Astrocyte (in vitro differentiated cells and primary cell): ENCODE measurements around the gene MAVS. TPM values are rescaled to one million over a fixed set of nuclear protein-coding genes. Genes with fewer than 3 reads are reported as not detected.

Source experiments
- DNase-seq: peaks from one replicate; pipeline ENCODE4 v3.0.0-alpha.2; 2010; ENCODE audit warnings: low read depth
- FAIRE-seq: peaks from 2 replicates; lab custom pipeline; 2011; peaks lifted over from hg19 to GRCh38; lab: Jason Lieb, UNC
- H2AFZ ChIP-seq: 2 replicates; pipeline ENCODE4 v1.6.0; 2012; ENCODE audit warnings: low read depth, low read length, inconsistent platforms
- H3K27ac ChIP-seq: 2 replicates; pipeline ENCODE4 v1.5.1; 2011; ENCODE audit warnings: low read depth, low read length, inconsistent platforms
- H3K27me3 ChIP-seq: 2 replicates; pipeline ENCODE4 v1.6.0; 2011; ENCODE audit warnings: low read length, inconsistent platforms; ENCODE audit not compliant: insufficient read depth
- H3K36me3 ChIP-seq: 2 replicates; pipeline ENCODE4 v1.5.1; 2011; ENCODE audit warnings: low read length, inconsistent platforms; ENCODE audit not compliant: insufficient read depth
- H3K4me1 ChIP-seq: 2 replicates; pipeline ENCODE4 v1.5.1; 2011; ENCODE audit warnings: low read length, inconsistent platforms; ENCODE audit not compliant: insufficient read depth
- H3K4me2 ChIP-seq: 2 replicates; pipeline ENCODE4 v1.6.0; 2012; ENCODE audit warnings: low read length, inconsistent platforms
- H3K4me3 ChIP-seq: 2 replicates; pipeline ENCODE4 v1.5.1; 2011; ENCODE audit warnings: low read depth, mild to moderate bottlenecking, low read length, inconsistent platforms; ENCODE audit not compliant: insufficient read depth
- H3K79me2 ChIP-seq: 2 replicates; pipeline ENCODE4 v1.6.0; 2012; ENCODE audit warnings: mild to moderate bottlenecking, low read length, inconsistent platforms; ENCODE audit not compliant: insufficient read depth
- H3K9ac ChIP-seq: 2 replicates; pipeline ENCODE4 v1.6.0; 2012; ENCODE audit warnings: mild to moderate bottlenecking, low read length, inconsistent platforms
- H3K9me3 ChIP-seq: 2 replicates; pipeline ENCODE4 v1.5.1; 2012; ENCODE audit warnings: low read depth, mild to moderate bottlenecking, low read length, inconsistent platforms; ENCODE audit not compliant: insufficient read depth
- H4K20me1 ChIP-seq: 2 replicates; pipeline ENCODE4 v1.6.0; 2012; ENCODE audit warnings: low read length, inconsistent platforms; ENCODE audit not compliant: insufficient read depth
- H3K27ac Mint-ChIP-seq: one replicate; pipeline ENCODE4 v1.8.0; 2021; ENCODE audit warnings: mild to moderate bottlenecking, mixed read lengths; ENCODE audit not compliant: unreplicated experiment
- H3K27me3 Mint-ChIP-seq: one replicate; pipeline ENCODE4 v1.8.0; 2021; ENCODE audit warnings: low read depth, mixed read lengths; ENCODE audit not compliant: unreplicated experiment
- H3K36me3 Mint-ChIP-seq: one replicate; pipeline ENCODE4 v1.8.0; 2021; ENCODE audit warnings: low read depth, mixed read lengths; ENCODE audit not compliant: unreplicated experiment
- H3K4me1 Mint-ChIP-seq: one replicate; pipeline ENCODE4 v1.8.0; 2021; ENCODE audit warnings: low read depth, mixed read lengths; ENCODE audit not compliant: unreplicated experiment
- H3K4me3 Mint-ChIP-seq: one replicate; pipeline ENCODE4 v1.8.0; 2021; ENCODE audit warnings: mild to moderate bottlenecking, moderate library complexity, mixed read lengths; ENCODE audit not compliant: unreplicated experiment
- H3K9me3 Mint-ChIP-seq: one replicate; pipeline ENCODE4 v1.8.0; 2021; ENCODE audit warnings: mild to moderate bottlenecking, mixed read lengths; ENCODE audit not compliant: unreplicated experiment
- EZH2 ChIP-seq: IDR thresholded peaks from 2 replicates; pipeline ENCODE4 v1.6.1; 2012; ENCODE audit warnings: mild to moderate bottlenecking, low read length, inconsistent platforms; ENCODE audit not compliant: insufficient read depth
- total RNA-seq: library from RNA; stranded (reverse); gene quantifications from 2 replicates; pipeline ENCODE4 v1.2.1, GENCODE V29; 2021
- TF ChIP-seq, protein P1 (sequence below): IDR thresholded peaks from 2 replicates; pipeline ENCODE4 v1.5.1; 2011; ENCODE audit warnings: low read depth, mild to moderate bottlenecking, inconsistent platforms, low read length, moderate library complexity; ENCODE audit not compliant: insufficient read depth

The MAVS gene
- total RNA-seq, 1 donor from 2014 or later: 42.1 TPM

DNA sequence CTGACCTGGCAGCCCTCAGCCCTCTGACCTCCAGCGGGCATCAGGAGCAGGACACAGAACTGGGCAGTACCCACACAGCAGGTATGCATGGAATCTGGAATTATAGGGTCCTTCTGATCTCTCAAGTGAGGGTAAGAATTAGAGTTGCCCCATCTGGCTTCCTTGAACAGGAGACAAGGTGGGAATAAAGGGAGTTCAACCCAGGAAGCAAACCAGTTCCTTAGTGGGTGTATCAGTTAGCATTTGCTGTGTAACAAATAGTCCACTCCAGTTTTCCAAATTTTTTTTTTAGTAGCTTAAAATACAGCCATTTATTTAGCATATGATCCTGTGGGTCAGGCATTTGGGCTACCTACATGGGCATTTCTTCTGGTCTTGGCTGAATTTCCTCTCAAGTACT lies 15.7 kb downstream of the MAVS start:
- no peak overlapping the region for H3K9ac ChIP-seq
- DNase-seq (no peak), FAIRE-seq (no peak)
- peaks cover 33% of the 10 kb centered on the region for H3K36me3 Mint-ChIP-seq
- no peaks in the 10 kb centered on the region for H3K27me3 Mint-ChIP-seq
- no peak overlapping the region for H3K27ac Mint-ChIP-seq
- H4K20me1 ChIP-seq: peaks cover 34% of the 10 kb centered on the region
- no peaks in the 10 kb centered on the region for H3K4me1 ChIP-seq
- H3K4me1 Mint-ChIP-seq: no peaks in the 10 kb centered on the region
- no peak overlapping the region for H3K27ac ChIP-seq
- H3K36me3 ChIP-seq: peaks cover 32% of the 10 kb centered on the region
- H2AFZ ChIP-seq: no peak overlapping the region
- peaks cover 5% of the 10 kb centered on the region for H3K9me3 ChIP-seq
- H3K4me2 ChIP-seq: no peak overlapping the region
- H3K9me3 Mint-ChIP-seq: no peaks in the 10 kb centered on the region
- no peak overlapping the region for H3K4me3 Mint-ChIP-seq
- no peak overlapping the region for H3K4me3 ChIP-seq
- H3K27me3 ChIP-seq: no peaks in the 10 kb centered on the region
- no peaks in the 10 kb centered on the region for H3K79me2 ChIP-seq
- TF ChIP-seq, protein P1, sequence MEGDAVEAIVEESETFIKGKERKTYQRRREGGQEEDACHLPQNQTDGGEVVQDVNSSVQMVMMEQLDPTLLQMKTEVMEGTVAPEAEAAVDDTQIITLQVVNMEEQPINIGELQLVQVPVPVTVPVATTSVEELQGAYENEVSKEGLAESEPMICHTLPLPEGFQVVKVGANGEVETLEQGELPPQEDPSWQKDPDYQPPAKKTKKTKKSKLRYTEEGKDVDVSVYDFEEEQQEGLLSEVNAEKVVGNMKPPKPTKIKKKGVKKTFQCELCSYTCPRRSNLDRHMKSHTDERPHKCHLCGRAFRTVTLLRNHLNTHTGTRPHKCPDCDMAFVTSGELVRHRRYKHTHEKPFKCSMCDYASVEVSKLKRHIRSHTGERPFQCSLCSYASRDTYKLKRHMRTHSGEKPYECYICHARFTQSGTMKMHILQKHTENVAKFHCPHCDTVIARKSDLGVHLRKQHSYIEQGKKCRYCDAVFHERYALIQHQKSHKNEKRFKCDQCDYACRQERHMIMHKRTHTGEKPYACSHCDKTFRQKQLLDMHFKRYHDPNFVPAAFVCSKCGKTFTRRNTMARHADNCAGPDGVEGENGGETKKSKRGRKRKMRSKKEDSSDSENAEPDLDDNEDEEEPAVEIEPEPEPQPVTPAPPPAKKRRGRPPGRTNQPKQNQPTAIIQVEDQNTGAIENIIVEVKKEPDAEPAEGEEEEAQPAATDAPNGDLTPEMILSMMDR: no peak
- TF ChIP-seq EZH2: no peak

DNA sequence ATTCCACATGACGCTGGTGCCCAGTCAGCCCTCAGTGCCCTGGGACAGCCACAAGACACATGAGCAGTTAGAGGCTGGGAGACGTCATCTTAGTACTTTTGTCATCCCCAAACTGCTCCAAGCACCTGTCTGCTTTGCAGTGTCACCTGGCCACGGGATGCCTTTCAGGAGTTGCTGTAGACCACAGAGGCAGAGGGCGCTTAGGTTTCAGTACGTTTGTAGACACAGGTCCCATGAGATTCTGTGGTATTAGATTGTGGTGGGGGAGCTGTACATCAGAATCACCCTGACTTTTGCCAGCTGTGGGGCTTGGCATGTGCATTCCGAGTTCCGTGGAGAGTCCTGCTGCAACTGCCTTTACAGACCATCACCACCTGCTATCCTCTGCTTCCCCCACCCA lies 16.7 kb downstream of the MAVS start:
- no peak overlapping the region for H3K4me3 ChIP-seq
- H3K79me2 ChIP-seq: no peaks in the 10 kb centered on the region
- FAIRE-seq (no peak), DNase-seq (no peak)
- peaks cover 37% of the 10 kb centered on the region for H3K36me3 Mint-ChIP-seq
- no peaks in the 10 kb centered on the region for H3K4me1 ChIP-seq
- no peak overlapping the region for H3K4me2 ChIP-seq
- no peaks in the 10 kb centered on the region for H3K27me3 ChIP-seq
- no peak overlapping the region for H3K4me3 Mint-ChIP-seq
- peaks cover 34% of the 10 kb centered on the region for H3K36me3 ChIP-seq
- no peak for TF ChIP-seq EZH2
- TF ChIP-seq, protein P1: no peak
- H3K27ac ChIP-seq: no peak overlapping the region
- H3K27ac Mint-ChIP-seq: no peak overlapping the region
- no peak overlapping the region for H2AFZ ChIP-seq
- H3K9me3 Mint-ChIP-seq: no peaks in the 10 kb centered on the region
- no peaks in the 10 kb centered on the region for H3K27me3 Mint-ChIP-seq
- peaks cover 5% of the 10 kb centered on the region for H3K9me3 ChIP-seq
- peaks cover 26% of the 10 kb centered on the region for H4K20me1 ChIP-seq
- H3K9ac ChIP-seq: no peak overlapping the region
- no peaks in the 10 kb centered on the region for H3K4me1 Mint-ChIP-seq

DNA sequence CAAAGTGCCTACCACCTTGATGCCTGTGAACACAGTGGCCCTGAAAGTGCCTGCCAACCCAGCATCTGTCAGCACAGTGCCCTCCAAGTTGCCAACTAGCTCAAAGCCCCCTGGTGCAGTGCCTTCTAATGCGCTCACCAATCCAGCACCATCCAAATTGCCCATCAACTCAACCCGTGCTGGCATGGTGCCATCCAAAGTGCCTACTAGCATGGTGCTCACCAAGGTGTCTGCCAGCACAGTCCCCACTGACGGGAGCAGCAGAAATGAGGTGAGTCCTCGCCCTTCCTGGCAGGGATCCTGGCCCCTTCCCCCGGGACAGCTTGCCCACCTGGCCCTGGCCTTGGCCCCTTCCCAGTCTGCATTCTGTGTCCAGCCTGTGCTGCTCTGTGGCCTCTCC lies 17.9 kb downstream of the MAVS start:
- FAIRE-seq: no peak
- Mint-ChIP-seq H3K36me3 (peaks cover 35% of the 10 kb centered on the region), H3K27me3 (no peaks in the 10 kb centered on the region), H3K4me1 (no peaks in the 10 kb centered on the region), H3K27ac (no peak overlapping the region), H3K4me3 (no peak overlapping the region), H3K9me3 (no peaks in the 10 kb centered on the region)
- no peak overlapping the region for H3K9ac ChIP-seq
- no peak for TF ChIP-seq EZH2
- H3K36me3 ChIP-seq: peaks cover 34% of the 10 kb centered on the region
- no peaks in the 10 kb centered on the region for H3K4me1 ChIP-seq
- no peaks in the 10 kb centered on the region for H3K79me2 ChIP-seq
- DNase-seq: no peak
- H3K4me3 ChIP-seq: no peak overlapping the region
- no peak overlapping the region for H3K27ac ChIP-seq
- H3K27me3 ChIP-seq: no peaks in the 10 kb centered on the region
- peaks cover 26% of the 10 kb centered on the region for H4K20me1 ChIP-seq
- no peak overlapping the region for H3K4me2 ChIP-seq
- H3K9me3 ChIP-seq: peaks cover 5% of the 10 kb centered on the region
- H2AFZ ChIP-seq: no peak overlapping the region
